Neural progenitor cell (in vitro differentiated cells): ENCODE results near the gene VPS8. TPM values are rescaled to one million over a fixed set of nuclear protein-coding genes. Genes with fewer than 3 reads are reported as not detected.

Experiments
- DNase-seq: peaks from one replicate; pipeline ENCODE4 v3.0.0-alpha.2; 2016; ENCODE audit warnings: low spot score
- H2AFZ ChIP-seq: fragments of 200-600 bp; sonication (generic); replicated peaks from 2 replicates; pipeline ENCODE4 v1.6.1; 2016; ENCODE audit warnings: antibody characterized with exemption
- H3F3A ChIP-seq: fragments of 200-600 bp; sonication (generic); 2 replicates; pipeline ENCODE4 v1.6.1; 2016; ENCODE audit warnings: antibody characterized with exemption, low read depth
- H3K27ac ChIP-seq: fragments of 200-600 bp; sonication (generic); 2 replicates; pipeline ENCODE4 v1.5.1; 2016; ENCODE audit warnings: mild to moderate bottlenecking
- H3K27me3 ChIP-seq: fragments of 200-600 bp; sonication (generic); 2 replicates; pipeline ENCODE4 v1.6.1; 2016; ENCODE audit warnings: mild to moderate bottlenecking, moderate library complexity
- H3K36me3 ChIP-seq: fragments of 200-600 bp; sonication (generic); 2 replicates; pipeline ENCODE4 v1.5.1; 2016
- H3K4me1 ChIP-seq: fragments of 200-600 bp; sonication (generic); 2 replicates; pipeline ENCODE4 v1.6.1; 2016; ENCODE audit warnings: mixed run types
- H3K4me2 ChIP-seq: fragments of 200-600 bp; sonication (generic); 2 replicates; pipeline ENCODE4 v1.6.1; 2016
- H3K4me3 ChIP-seq: fragments of 200-600 bp; sonication (generic); 2 replicates; pipeline ENCODE4 v1.5.1; 2016
- H3K79me2 ChIP-seq: fragments of 200-600 bp; sonication (generic); 2 replicates; pipeline ENCODE4 v1.6.1; 2016; ENCODE audit warnings: low read depth
- H3K9ac ChIP-seq: fragments of 200-600 bp; sonication (generic); 2 replicates; pipeline ENCODE4 v1.6.1; 2016
- H3K9me3 ChIP-seq: fragments of 200-600 bp; sonication (generic); 2 replicates; pipeline ENCODE4 v1.5.1; 2016; ENCODE audit warnings: low read depth
- H4K20me1 ChIP-seq: fragments of 200-600 bp; sonication (generic); 2 replicates; pipeline ENCODE4 v1.6.1; 2016; ENCODE audit warnings: low read depth
- H3K27ac Mint-ChIP-seq: 3 replicates; pipeline ENCODE4 v1.8.0; 2021; ENCODE audit warnings: mixed read lengths
- H3K27me3 Mint-ChIP-seq: 2 replicates; pipeline ENCODE4 v1.8.0; 2022; ENCODE audit warnings: low read depth, mild to moderate bottlenecking, inconsistent platforms, moderate library complexity, mixed read lengths; ENCODE audit not compliant: insufficient read depth
- H3K36me3 Mint-ChIP-seq: 3 replicates; pipeline ENCODE4 v1.8.0; 2021; ENCODE audit warnings: mixed read lengths
- H3K4me1 Mint-ChIP-seq: 3 replicates; pipeline ENCODE4 v1.8.0; 2021; ENCODE audit warnings: mixed read lengths
- H3K4me3 Mint-ChIP-seq: 3 replicates; pipeline ENCODE4 v1.8.0; 2021; ENCODE audit warnings: mild to moderate bottlenecking, moderate library complexity, mixed read lengths
- H3K9me3 Mint-ChIP-seq: 3 replicates; pipeline ENCODE4 v1.8.0; 2020; ENCODE audit warnings: mixed read lengths
- EZH2 ChIP-seq: fragments of 200-600 bp; sonication (generic); IDR thresholded peaks from 2 replicates; pipeline ENCODE4 v1.6.1; 2017; ENCODE audit warnings: antibody characterized with exemption, mild to moderate bottlenecking, moderate library complexity
- EZH2phosphoT487 ChIP-seq: fragments of 200-600 bp; sonication (generic); IDR thresholded peaks from 2 replicates; pipeline ENCODE4 v1.6.1; 2017; ENCODE audit warnings: antibody characterized with exemption
- total RNA-seq: library from RNA; depleted of rRNA; stranded (reverse); fragments of >200 nt; gene quantifications from 2 replicates; pipeline ENCODE4 v1.2.3, GENCODE V29; 2015; ENCODE audit warnings: low replicate concordance
- TF ChIP-seq, protein P1 (sequence below): fragments of 200-600 bp; sonication (generic); IDR thresholded peaks from 2 replicates; pipeline ENCODE4 v1.5.1; 2017; ENCODE audit warnings: antibody characterized with exemption, mild to moderate bottlenecking

VPS8 gene
- total RNA-seq, 1 donor from 2014 or later, result 93.1 TPM

DNA sequence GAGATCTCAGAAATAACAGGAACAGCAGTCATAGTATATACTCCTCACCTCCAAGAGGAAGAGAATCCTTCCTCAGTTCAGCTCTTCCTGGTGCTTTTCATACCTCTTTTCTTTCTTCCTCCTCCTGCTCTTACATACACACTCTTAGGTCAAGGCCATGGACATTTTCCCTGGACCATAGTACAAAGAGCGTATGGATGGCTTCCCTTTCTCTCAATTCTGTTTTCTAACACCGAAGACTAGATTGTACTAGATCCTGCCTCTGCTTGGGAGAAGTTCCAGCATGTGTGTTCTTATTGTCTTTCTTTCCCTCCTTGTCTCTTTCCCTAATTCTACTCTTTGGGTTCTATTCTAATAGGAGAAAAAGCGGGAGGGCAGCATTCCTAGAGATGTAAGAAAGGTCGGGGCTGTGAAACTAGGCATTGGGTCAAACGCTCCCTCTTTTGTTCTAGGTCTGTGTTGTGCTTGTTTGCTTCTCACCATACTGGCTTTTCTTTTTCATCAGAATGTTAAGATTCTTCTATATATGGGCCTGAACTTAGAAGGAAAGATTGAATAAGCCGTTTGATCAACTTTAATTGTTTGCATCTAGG is 77.4 kb downstream of the VPS8 start:
- H4K20me1 ChIP-seq, result no peaks in the 10 kb centered on the region
- H2AFZ ChIP-seq, result no peak overlapping the region
- Mint-ChIP-seq H3K9me3 (no peaks in the 10 kb centered on the region), H3K27me3 (no peaks in the 10 kb centered on the region), H3K27ac (no peak overlapping the region), H3K4me3 (no peak overlapping the region), H3K4me1 (no peaks in the 10 kb centered on the region), H3K36me3 (no peaks in the 10 kb centered on the region)
- H3K27ac ChIP-seq, result no peak overlapping the region
- H3K9me3 ChIP-seq, result no peaks in the 10 kb centered on the region
- no peaks in the 10 kb centered on the region for H3K36me3 ChIP-seq
- H3K4me2 ChIP-seq, result no peak overlapping the region
- peak; percentile 32 for DNase-seq
- H3K9ac ChIP-seq, result no peak overlapping the region
- no peaks in the 10 kb centered on the region for H3K27me3 ChIP-seq
- peaks cover 6% of the 10 kb centered on the region for H3K4me1 ChIP-seq
- H3K4me3 ChIP-seq, result no peak overlapping the region
- H3K79me2 ChIP-seq, result no peaks in the 10 kb centered on the region
- no peaks in the 10 kb centered on the region for H3F3A ChIP-seq
- TF ChIP-seq EZH2phosphoT487 (no peak), EZH2 (no peak)
- TF ChIP-seq, protein P1, sequence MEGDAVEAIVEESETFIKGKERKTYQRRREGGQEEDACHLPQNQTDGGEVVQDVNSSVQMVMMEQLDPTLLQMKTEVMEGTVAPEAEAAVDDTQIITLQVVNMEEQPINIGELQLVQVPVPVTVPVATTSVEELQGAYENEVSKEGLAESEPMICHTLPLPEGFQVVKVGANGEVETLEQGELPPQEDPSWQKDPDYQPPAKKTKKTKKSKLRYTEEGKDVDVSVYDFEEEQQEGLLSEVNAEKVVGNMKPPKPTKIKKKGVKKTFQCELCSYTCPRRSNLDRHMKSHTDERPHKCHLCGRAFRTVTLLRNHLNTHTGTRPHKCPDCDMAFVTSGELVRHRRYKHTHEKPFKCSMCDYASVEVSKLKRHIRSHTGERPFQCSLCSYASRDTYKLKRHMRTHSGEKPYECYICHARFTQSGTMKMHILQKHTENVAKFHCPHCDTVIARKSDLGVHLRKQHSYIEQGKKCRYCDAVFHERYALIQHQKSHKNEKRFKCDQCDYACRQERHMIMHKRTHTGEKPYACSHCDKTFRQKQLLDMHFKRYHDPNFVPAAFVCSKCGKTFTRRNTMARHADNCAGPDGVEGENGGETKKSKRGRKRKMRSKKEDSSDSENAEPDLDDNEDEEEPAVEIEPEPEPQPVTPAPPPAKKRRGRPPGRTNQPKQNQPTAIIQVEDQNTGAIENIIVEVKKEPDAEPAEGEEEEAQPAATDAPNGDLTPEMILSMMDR, result no peak

DNA sequence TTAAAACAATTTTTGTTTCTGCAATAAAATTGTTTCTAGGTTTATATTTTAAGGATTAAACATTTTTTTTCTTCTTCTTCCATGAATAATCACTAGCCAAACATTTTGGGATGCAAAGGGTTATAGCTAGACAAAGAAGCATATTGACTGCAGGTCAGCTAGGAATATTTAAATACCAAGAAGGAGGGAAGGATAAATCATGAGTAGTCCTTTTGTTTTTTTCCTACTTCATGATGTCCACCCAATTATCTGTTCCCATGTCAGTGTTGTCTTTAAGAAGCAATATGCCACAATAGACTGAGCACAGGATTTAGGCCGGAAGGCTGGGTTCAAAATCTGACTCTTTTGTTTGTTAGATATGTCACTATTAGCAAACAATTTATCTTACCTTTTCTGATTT is 82.1 kb downstream of the VPS8 start:
- no peaks in the 10 kb centered on the region for H3K4me1 Mint-ChIP-seq

DNA sequence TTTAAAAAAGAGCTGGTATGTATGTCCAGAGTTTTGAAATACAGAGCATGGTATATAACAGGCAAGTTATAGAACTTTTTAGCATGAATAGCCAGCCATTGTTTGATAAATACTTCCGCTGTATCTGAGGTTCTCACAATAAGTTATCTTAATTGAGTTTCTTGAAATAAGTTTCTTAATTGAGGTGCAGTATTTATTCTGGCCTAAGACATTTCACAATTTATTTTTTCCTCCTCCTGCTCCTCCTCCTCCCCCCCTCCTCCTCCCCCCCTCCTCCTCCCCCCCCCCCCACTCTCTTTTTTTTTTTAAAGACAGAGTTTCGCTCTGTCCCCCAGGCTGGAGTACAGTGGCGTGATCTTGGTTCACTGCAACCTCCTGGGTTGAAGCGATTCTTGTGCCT is 83.4 kb downstream of the VPS8 start:
- TF ChIP-seq EZH2, result no peak
- no peaks in the 10 kb centered on the region for H3K27me3 Mint-ChIP-seq
- H3K9me3 Mint-ChIP-seq, result no peaks in the 10 kb centered on the region
- H3K4me3 ChIP-seq, result no peak overlapping the region
- peaks cover 14% of the 10 kb centered on the region for H3F3A ChIP-seq
- no peaks in the 10 kb centered on the region for H3K79me2 ChIP-seq
- no peak overlapping the region for H3K9ac ChIP-seq
- no peaks in the 10 kb centered on the region for H3K36me3 Mint-ChIP-seq
- no peak overlapping the region for H3K27ac ChIP-seq
- H3K9me3 ChIP-seq, result no peaks in the 10 kb centered on the region
- H3K27me3 ChIP-seq, result no peaks in the 10 kb centered on the region
- H4K20me1 ChIP-seq, result no peaks in the 10 kb centered on the region
- no peaks in the 10 kb centered on the region for H3K4me1 Mint-ChIP-seq
- no peak overlapping the region for H3K27ac Mint-ChIP-seq
- no peak overlapping the region for H2AFZ ChIP-seq
- H3K4me3 Mint-ChIP-seq, result no peak overlapping the region
- no peak for DNase-seq
- H3K4me2 ChIP-seq, result no peak overlapping the region
- no peaks in the 10 kb centered on the region for H3K36me3 ChIP-seq
- H3K4me1 ChIP-seq, result peaks cover 16% of the 10 kb centered on the region

More for the DNA sequence above, 82.1 kb downstream of the VPS8 start:
- Histone ChIP-seq H3K27ac (no peak overlapping the region), H3F3A (peaks cover 5% of the 10 kb centered on the region), H3K9me3 (no peaks in the 10 kb centered on the region), H3K79me2 (no peaks in the 10 kb centered on the region), H4K20me1 (no peaks in the 10 kb centered on the region), H3K36me3 (no peaks in the 10 kb centered on the region), H3K27me3 (no peaks in the 10 kb centered on the region), H3K4me3 (no peak overlapping the region), H3K4me2 (no peak overlapping the region), H3K9ac (no peak overlapping the region), H3K4me1 (peaks cover 9% of the 10 kb centered on the region), H2AFZ (no peak overlapping the region)
- H3K27me3 Mint-ChIP-seq, result no peaks in the 10 kb centered on the region
- TF ChIP-seq EZH2, result no peak
- no peak for TF ChIP-seq EZH2phosphoT487
- TF ChIP-seq, protein P1, result no peak
- DNase-seq, result no peak
- H3K4me3 Mint-ChIP-seq, result no peak overlapping the region
- no peaks in the 10 kb centered on the region for H3K36me3 Mint-ChIP-seq
- H3K9me3 Mint-ChIP-seq, result no peaks in the 10 kb centered on the region
- no peak overlapping the region for H3K27ac Mint-ChIP-seq

DNA sequence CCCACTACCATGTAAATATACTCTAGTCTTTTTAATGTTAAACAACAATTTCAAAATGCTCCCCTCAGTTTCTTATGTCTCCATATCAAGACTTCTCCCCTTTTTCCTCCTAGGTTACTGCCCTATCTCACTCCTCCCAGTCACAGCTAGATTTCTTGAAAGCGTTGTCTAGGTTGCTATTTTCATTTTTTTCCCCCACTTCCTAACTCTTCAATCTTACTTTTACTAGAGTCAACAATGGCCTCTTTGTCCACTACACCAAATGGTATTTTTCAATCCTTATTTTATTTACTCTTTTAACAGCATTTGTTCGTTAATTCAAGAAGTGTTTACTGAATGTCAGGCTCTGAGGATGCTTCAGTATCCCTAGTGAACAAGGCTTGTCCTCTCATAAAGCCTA is 84.4 kb downstream of the VPS8 start:
- TF ChIP-seq EZH2 (no peak), EZH2phosphoT487 (no peak)
- TF ChIP-seq, protein P1, result no peak
- H4K20me1 ChIP-seq, result no peaks in the 10 kb centered on the region
- no peaks in the 10 kb centered on the region for H3K4me1 Mint-ChIP-seq
- H3K4me1 ChIP-seq, result peaks cover 22% of the 10 kb centered on the region
- no peaks in the 10 kb centered on the region for H3K9me3 Mint-ChIP-seq
- no peaks in the 10 kb centered on the region for H3K27me3 Mint-ChIP-seq
- no peak overlapping the region for H3K4me2 ChIP-seq
- no peak overlapping the region for H3K4me3 ChIP-seq
- H3K27ac Mint-ChIP-seq, result no peak overlapping the region
- H3K9ac ChIP-seq, result no peak overlapping the region
- H2AFZ ChIP-seq, result no peak overlapping the region
- no peaks in the 10 kb centered on the region for H3K36me3 ChIP-seq
- H3K36me3 Mint-ChIP-seq, result no peaks in the 10 kb centered on the region
- no peak overlapping the region for H3K27ac ChIP-seq
- H3K4me3 Mint-ChIP-seq, result no peak overlapping the region
- no peaks in the 10 kb centered on the region for H3K79me2 ChIP-seq
- no peaks in the 10 kb centered on the region for H3K9me3 ChIP-seq
- H3F3A ChIP-seq, result peaks cover 20% of the 10 kb centered on the region
- no peak for DNase-seq
- H3K27me3 ChIP-seq, result no peaks in the 10 kb centered on the region
